C1 segment of cervical spinal cord (tissue), 14 donors: ENCODE results near the gene GNB5.
A peak's percentile ranks its signal among the peaks of the same experiment; 100 is the strongest.

ENCODE experiments used
- DNase-seq, 14 donors: peaks; one replicate each; lab custom pipeline; 2025; lab: John Stamatoyannopoulos, UW

GNB5 gene

GRCh38 chr15:52207191-52207590 is 16.0 kb upstream of the GNB5 start:
- DNase-seq, result no peak

GRCh38 chr15:52206446-52206845 is 15.3 kb upstream of the GNB5 start:
- no peak for DNase-seq

DNA sequence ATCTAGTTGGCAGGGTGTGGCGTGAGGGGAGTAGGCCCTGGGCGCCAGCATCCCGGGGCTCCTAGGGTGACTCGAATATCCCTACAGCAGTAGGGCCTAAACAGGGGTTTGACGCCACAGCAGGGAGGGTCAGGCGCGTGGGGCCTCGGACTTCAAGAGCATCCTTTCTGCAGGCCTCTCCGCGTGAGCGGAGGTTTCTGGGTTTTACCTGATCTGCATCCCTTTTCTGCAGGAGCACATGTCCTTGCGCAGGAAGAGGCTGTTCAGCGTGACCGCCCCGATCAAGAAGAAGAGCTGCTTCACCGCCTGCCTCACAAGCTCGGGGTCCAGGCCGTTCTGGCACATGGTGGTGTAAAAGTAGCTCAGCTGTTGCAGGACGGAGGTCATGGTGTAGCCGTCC is 13.5 kb upstream of the GNB5 start:
- no peak for DNase-seq

DNA sequence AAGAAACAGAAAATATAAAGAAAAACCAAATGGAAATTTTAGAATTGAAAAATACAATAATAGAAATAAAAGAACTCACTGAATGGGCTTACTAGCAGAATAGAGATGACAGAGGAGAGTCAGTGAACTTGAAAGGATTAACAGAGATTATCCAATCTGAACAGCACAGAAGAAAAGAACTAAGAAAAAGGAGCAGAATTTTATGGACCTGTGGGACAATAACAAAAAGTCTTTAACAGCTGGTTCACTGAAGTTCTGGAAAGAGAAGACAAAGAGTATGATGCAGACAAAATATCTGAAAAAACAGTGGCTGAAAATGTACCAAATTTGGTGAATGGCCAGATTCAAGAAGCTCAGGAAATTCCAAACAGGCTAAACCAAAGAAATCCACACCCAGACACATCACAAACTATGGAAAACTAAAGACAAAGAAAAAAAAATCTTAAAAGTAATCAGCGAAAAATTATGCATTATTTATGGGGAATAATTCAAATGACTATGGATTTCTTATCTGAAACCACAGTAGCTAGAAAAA is 9.7 kb upstream of the GNB5 start:
- no peak for DNase-seq

DNA sequence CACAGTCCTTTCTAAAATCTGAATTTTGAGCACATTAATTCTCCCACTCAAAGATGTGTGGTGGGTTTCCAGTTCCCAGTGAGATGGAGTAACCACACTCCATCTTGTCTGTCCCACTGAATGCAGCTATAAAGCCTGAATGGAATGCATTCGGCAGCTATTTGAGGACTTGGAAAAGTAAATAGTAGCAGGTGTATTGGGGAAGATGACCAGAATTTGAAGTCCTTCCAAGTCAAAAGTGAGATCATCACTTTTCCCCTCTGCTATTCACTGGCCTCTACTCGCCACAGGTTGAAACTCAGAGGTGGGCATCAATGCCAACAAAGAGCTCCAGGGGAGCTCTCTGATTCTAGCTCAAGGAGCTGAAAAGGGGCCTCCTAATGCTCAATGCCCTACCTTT is 8.1 kb upstream of the GNB5 start:
- DNase-seq, result peak in 1 of 14 donors; percentile 9

GRCh38 chr15:52196891-52197290 is 5.7 kb upstream of the GNB5 start:
- no peak for DNase-seq

GRCh38 chr15:52193791-52194190 is 2.6 kb upstream of the GNB5 start:
- no peak for DNase-seq

GRCh38 chr15:52193321-52193720 is 2.1 kb upstream of the GNB5 start:
- DNase-seq, result no peak

GRCh38 chr15:52186651-52187486 is 4.3 kb downstream of the GNB5 start:
- peak in 2 of 14 donors; percentile 6 to 84 for DNase-seq

GRCh38 chr15:52185151-52185561 is 6.0 kb downstream of the GNB5 start:
- no peak for DNase-seq

DNA sequence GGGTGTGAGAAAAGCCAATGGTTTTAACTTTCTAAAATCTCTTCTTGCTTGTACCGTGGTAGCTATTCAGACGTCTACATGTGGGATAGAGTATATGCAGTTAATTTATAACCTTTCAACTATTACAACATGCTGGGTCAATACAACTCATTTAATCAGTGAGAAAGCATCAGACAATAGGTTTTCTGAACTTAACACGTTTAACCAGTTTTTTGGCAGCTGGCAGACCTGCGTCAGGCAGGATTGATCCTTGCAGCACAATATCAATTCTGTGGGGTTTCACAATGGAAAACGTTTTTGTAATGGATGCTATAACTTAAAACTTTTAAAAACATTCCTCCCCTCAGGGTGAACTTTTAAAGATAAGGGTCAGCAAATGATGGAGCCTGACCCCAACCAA is 6.5 kb downstream of the GNB5 start:
- no peak for DNase-seq

GRCh38 chr15:52183562-52184173 is 7.5 kb downstream of the GNB5 start:
- DNase-seq, result peak in 1 of 14 donors; percentile 24

DNA sequence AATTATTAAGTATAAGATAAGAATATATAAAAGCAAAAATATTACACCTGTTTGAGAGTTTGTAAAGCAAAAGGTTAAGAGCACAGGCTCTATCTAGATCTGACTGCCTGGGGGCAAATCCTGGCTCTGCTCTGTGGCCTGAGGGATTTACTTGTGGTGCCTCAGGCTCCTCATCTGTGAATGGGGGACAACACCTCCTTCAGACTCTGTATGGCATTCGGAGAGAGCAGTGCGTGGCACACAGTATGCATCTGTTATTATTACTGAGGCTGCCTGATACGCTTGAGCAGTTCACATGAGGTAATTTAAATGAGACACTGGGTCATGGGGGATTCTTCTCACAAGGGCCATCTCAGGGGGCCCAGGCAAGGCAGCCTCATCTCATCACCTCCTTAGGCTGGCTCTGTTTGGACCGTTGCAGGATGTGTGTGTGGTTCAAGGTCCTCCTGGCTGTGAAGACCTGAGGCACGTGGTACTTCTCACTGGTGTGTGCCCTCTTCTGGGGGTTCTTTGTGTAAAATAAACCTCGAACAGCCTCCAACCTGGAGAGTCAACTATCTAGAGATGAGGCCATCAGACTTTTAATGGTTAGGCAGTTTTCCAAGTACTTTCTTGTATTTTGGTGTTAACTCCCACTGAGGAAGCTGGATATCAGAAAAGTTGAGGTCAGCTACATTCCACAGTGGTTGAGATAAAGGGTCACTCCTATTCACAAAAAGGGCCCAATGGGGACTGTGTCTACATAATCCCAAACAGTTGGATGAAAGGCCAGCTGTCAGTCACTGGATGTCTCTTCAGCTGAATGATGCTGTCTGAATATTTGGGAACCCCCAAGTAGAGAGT is 9.0 kb downstream of the GNB5 start:
- DNase-seq, result no peak

DNA sequence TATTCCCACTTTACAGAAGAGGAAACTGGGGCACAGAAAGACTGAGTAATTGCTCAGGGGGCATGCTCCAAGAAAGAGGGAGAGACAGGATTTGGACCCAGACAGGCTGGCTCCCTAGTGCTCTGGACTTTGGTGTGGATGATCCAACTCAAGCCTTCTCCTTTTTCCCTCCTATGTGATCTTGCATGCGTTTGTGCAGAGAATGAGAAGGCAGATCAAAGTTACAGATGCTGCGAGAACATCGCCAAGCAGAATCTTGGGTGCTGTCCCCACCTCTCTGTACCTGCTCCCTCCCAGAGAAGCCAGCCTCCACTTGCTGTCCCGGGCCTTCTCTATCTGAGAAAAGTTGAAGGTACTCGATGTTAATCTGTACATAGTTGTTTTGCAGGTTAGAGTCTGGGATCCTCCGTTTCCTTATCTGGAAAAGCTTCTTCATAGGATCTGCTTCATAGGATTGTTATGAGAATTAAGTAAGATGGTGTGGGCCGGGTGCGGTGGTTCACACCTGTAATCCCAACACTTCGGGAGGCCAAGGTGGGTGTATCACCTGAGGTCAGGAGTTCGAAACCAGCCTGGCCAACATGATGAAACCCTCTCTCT is 10.2 kb downstream of the GNB5 start:
- no peak for DNase-seq

DNA sequence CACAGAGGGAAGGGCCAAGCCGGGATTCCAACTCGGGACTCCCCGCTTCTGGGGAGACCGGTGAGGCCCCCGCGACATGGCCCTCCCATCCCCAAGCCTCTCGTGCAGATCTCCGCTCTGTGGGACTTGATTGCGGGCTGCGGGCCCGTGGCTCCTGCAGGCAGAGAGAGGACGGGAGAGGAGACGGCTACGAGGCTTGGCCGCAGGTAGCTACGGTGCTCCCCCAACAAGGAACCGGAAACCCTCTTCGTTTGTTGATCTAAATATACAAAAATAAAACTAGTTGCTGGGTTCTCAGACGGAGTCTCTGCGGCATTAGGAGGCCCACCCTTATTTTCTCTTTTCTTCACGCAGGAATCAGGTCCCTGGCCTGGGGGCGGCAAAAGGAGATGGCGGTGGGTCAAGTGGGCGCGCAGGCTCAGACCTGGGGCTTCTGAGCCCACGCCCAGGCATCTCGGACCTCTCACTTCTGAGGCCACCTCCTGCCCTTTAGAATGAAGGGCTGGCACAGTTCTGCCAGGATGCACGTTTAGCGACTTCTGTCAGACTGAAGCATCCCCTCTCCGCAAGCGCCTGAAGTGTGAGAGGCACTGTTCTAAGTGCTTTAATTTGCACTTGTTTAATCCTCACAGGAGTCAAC is 10.9 kb downstream of the GNB5 start:
- DNase-seq, result peak in 2 of 14 donors; percentile 60 to 62

GRCh38 chr15:52179278-52180195 is 11.7 kb downstream of the GNB5 start:
- peak in 13 of 14 donors; percentile 14 to 90 (median 56) for DNase-seq

DNA sequence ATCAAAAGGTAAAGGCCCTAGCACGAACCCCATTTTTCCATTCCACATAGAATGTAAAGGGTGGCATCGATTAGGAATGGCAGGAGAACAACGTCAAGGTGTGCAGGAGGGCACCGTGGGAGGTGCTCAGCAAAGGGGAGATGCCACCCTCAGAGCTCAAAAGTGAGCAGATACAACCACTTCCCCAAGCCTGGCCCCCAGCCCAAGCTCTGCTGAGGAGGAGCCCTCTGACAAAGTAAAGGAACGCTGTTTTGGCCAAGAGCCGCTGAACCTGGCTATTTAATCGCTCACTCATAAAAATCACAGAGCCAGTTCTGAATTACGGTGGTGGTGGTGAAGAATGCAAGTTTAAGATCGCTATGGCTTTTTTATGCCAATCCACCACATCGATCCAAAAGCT is 12.4 kb downstream of the GNB5 start:
- peak in 1 of 14 donors; percentile 62 for DNase-seq

- DNase-seq, result no peak
These were observed 18.3 kb downstream of the GNB5 start for GRCh38 chr15:52172869-52173268.

- DNase-seq, result peak in 1 of 14 donors; percentile 34
These were observed 19.4 kb downstream of the GNB5 start for GRCh38 chr15:52171807-52172206.

GRCh38 chr15:52171386-52171785 is 19.8 kb downstream of the GNB5 start:
- peak in 1 of 14 donors; percentile 60 for DNase-seq
